Epithelial cell of esophagus (primary cell): ENCODE measurements around the gene BMPR1A.

Experiments used
- DNase-seq: peaks from one replicate; pipeline ENCODE4 v3.0.0; 2010; ENCODE audit warnings: low read depth
- H3K4me3 ChIP-seq: 2 replicates; pipeline ENCODE4 v1.5.1; 2011; ENCODE audit warnings: mild to moderate bottlenecking, low read length, control low read depth
- TF ChIP-seq, protein P1 (sequence below): IDR thresholded peaks from 2 replicates; pipeline ENCODE4 v1.5.1; 2011; ENCODE audit warnings: low read depth, mild to moderate bottlenecking, low read length, control low read depth, inconsistent platforms; ENCODE audit not compliant: insufficient read depth; ENCODE audit errors: missing control alignments

Gene BMPR1A

DNA sequence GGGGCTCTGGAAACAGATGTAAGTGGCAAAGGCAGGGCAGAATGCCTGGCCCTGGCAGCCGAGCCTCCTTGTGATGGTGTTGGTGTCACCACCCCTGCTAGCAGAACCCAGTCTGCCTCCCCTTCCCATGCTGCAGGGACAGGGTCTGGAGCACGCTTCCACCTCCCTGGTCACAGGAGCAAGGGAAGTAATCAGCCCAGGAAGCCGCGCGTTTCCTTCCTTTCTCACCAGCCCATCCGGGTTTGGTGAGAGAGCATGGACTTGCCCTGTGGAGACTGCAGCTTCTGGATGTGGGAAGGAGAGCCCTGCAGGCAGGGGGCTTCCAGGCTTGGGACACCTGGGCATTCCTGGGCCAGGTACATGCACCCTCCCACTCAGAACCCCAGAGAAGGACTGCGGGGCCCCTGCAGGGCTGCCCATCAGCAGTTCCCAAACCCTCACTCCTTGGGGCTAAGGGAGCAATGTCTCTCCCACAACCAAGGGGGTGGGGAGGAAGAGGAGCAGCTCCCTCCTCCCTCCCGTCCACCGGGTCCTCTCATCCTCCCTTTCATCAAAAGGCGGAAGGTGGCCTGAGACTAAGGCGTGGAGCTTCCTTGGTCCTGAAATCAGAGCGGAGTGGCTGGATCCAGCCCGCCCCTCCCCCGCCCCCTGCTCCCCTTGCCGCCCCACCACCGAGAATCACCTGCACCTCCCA, 199.2 kb downstream of the BMPR1A start:
- TF ChIP-seq, protein P1, sequence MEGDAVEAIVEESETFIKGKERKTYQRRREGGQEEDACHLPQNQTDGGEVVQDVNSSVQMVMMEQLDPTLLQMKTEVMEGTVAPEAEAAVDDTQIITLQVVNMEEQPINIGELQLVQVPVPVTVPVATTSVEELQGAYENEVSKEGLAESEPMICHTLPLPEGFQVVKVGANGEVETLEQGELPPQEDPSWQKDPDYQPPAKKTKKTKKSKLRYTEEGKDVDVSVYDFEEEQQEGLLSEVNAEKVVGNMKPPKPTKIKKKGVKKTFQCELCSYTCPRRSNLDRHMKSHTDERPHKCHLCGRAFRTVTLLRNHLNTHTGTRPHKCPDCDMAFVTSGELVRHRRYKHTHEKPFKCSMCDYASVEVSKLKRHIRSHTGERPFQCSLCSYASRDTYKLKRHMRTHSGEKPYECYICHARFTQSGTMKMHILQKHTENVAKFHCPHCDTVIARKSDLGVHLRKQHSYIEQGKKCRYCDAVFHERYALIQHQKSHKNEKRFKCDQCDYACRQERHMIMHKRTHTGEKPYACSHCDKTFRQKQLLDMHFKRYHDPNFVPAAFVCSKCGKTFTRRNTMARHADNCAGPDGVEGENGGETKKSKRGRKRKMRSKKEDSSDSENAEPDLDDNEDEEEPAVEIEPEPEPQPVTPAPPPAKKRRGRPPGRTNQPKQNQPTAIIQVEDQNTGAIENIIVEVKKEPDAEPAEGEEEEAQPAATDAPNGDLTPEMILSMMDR: no peak
- H3K4me3 ChIP-seq: no peak overlapping the region
- DNase-seq: no peak

GRCh38 chr10:86956195-86956847, 199.9 kb downstream of the BMPR1A start:
- TF ChIP-seq, protein P1: no peak
- no peak for DNase-seq
- no peak overlapping the region for H3K4me3 ChIP-seq

- no peak for DNase-seq
- no peak overlapping the region for H3K4me3 ChIP-seq
- TF ChIP-seq, protein P1: no peak
These were observed 200.5 kb downstream of the BMPR1A start for GRCh38 chr10:86956848-86957448.

DNA sequence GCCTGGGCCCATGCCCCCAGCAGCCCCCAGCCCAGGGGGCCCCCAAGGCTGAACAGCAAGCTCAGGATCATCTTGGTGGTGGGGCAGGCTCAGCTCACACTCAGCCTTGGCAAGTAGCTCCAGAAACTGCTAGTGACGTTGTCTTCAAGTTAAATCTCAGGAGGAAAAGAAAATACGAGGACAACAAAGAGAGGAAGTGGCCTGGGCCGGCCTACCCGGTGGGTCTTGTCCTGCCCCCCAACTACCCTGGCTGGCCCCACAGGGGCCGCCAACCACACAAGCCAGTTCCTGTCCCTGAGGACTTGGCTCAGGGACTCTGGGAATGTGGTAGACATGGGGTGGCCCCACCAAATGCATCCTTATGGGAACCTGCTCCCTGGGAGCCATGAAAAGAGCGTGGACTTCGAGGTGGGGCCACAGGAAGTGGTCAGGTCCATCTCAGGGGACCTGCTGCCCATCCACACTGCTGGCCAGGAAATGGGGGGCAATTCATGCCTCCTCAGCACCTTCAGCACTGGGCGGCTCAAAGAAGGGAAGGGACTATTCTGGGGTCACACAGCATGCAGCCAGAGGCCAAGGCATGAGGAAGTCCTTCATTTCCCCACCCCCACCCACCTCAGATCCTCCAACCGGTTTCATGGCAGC, 201.2 kb downstream of the BMPR1A start, which contains the start of gene MMRN2:
Gene MMRN2, minus strand, starts transcription at position 145 of the 645 bp plus-strand sequence. Its CDS starts 74 bp downstream, at position 71.
- no peak for DNase-seq
- TF ChIP-seq, protein P1: no peak
- no peak within 1 kb of the TSS for H3K4me3 ChIP-seq

GRCh38 chr10:86958116-86958900, 201.9 kb downstream of the BMPR1A start, which contains the start of gene SNCG:
SNCG (plus strand) TSS chr10:86958599; CDS start chr10:86958698, 99 bp downstream.
- DNase-seq: peak; percentile 24
- peak within 1 kb of the TSS; percentile 5 for H3K4me3 ChIP-seq
- TF ChIP-seq, protein P1: no peak

DNA sequence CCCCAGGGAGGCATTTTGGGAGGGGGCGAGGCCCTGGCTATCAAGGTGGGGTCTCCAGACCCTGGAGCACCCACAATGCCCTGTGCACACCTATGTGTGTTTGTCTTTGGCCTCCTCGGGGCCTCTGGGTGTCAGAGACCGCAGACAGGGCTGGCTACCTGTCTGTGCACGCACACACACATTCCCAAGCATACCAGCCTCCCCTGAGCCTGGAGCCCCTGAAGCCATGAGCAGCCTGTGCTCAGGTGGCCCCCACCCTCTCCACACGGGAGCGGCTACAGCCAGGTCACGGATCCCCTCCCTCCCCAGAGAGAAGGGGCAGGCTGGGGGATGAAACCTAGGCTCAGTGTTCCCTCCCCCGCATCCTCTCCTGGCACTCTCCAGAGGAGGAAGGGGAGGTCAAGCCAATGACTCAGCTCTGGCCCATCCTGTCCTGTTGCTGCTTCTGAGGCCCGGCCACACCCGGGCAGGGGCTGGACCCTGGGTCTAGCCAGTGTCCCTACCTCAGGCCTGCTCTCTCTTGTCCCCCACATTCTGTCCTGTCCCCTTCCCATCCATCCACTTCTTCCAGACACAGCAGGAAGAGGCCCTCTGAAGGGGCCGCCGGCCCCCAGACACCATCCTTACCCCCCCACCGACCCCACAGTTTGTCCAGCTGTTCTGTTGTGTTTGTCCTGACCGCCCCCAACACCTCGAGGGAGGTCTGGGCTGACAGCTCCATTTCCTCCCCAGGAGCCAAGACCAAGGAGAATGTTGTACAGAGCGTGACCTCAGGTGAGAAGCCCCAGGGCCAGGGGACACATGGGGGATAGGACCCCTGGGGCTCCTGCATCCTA, 202.7 kb downstream of the BMPR1A start:
- H3K4me3 ChIP-seq: peak overlapping the region; percentile 5
- TF ChIP-seq, protein P1: no peak
- peak; percentile 83 for DNase-seq
